ENCODE results near the gene P2RY10.
"Not testable (repeated sequence)": the region's sequence is repeated elsewhere in the genome, so short reads cannot be mapped to it uniquely, and the experiment has no call there.

The P2RY10 gene, protein sequence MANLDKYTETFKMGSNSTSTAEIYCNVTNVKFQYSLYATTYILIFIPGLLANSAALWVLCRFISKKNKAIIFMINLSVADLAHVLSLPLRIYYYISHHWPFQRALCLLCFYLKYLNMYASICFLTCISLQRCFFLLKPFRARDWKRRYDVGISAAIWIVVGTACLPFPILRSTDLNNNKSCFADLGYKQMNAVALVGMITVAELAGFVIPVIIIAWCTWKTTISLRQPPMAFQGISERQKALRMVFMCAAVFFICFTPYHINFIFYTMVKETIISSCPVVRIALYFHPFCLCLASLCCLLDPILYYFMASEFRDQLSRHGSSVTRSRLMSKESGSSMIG

DNA sequence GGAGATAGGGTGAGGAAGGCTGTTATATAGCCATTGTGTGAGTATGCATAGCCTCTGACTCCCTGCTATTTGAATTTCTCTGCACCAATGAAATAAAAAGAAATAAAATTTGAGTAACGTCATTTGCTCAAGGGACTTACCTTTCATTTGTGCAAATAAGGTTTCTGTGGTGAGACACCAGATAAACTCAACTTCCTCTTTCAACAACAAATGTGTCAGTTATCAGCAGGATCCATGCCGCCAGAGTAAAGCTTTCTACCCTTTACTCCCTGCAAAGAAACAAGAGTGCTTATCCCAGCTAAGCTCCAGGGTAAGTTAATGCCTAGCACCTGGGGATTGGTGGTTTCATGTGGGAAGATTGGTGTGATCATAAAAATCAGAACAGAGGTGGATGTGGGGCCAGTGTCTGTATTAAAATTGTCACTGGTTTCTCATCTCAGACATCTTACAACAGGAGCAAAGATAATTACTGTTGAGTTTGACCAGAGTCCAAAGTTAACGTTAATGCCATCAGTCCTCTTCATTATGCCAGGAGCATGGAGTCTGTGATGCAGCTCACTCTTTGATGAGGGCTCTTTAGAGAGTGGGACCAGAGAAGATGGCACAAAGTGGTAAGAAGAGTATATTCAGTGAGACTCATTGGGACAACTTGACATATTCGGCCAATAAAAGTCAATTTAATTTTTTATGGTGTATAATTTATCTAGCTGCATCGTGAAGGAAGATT is at the start of gene P2RY10:
Gene P2RY10, plus strand, starts transcription at position 206 of the 727 bp plus-strand sequence. CDS start 15,130 bp downstream, outside the sequence.
- no peak for DNase-seq

DNA sequence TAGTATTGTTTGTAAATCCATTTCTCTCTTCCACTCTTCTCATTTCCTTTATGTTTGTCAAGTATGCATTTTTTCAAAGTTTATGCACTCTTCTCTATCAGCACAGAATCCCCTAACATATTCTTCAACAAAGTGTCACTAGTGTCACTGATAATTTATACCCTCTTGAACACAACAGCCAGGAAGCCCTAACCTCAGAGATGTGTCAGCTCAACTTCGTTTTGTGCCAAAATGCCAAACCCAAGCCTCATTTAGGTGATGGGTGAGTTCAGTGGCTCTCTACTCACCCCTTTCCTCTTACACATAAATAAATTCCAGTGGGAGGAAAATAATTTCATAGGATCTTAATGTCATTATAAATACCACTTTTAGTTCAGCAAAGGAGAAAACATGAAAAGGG is 22.4 kb upstream of the P2RY10 start:
- no peak for DNase-seq

DNA sequence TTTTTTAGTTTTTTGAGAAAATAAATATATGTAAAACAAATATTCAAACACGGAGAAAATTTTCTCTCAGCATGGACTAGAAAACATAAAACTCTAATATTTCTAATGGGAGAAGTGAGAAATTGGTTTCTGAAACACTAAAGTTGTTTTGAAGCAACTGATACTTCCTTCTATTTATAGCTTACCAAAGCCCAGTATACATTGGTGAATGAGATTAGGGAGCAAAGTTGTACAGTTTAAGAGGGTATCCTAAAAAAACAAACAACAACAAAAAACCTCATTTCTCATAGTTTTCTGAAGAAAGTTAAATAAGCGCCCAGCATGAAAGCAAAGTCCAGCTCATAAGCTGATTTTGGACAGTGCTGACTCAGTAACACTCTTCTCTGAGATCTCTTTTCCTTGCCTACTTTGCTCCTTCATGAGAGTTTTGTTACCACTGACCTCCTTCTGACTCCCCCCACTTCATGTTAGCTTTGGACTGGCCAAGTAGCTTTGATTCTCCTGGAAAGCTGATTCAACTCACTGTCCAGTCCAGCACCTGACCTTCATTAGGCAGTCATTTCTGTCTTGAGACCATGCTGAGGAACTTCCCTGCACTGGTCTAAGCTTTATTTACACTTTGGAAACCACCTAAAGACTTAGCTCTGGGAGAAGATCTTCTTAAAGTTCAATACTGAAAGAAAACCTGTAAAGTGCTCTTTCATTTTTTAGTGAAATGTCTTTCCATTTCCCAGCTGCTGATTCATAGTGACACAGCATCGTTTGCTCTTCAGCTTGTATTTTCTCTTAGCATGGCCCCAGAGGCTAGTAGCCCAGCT is 21.8 kb upstream of the P2RY10 start:
- DNase-seq: no peak

DNA sequence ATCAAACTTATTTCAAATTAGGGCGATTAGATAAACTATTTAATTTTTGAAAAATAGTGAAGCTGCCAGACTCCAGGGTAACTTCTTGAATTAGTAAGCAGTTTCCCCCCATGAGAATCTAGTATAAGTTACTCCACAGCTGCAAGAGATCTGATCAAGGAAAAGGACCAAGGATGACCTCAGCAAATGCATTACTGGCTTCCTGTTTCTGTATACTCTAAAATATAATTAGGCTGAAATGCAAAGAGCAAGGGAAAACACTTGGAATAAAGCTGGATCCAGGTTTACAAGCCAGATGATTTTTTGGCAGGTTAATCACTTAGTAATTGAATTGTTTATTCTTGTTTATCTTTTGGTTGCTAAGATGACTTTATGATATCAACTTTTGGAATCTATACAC is 13.4 kb upstream of the P2RY10 start:
- no peak for DNase-seq

DNA sequence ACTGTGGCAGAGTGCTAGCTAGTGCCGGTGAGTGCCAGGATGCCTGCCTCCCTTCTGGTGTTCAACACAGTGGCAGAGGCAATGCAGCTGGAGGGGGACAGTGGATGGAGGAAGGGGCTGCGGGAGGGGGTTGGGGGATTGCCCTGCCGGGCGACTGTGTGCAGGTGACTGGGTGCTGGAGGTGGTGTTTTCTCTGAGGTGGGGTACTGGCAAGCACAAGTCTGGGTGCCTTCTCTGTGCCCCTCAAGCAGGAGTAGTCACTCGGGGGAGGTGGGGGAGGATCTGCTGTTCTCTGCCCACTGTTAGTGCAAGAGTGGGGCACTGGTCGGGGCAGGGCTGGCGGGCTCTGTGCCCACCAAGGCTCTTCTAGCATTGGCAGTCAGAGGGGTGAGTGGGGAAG is 10.3 kb upstream of the P2RY10 start:
- no peak for DNase-seq

DNA sequence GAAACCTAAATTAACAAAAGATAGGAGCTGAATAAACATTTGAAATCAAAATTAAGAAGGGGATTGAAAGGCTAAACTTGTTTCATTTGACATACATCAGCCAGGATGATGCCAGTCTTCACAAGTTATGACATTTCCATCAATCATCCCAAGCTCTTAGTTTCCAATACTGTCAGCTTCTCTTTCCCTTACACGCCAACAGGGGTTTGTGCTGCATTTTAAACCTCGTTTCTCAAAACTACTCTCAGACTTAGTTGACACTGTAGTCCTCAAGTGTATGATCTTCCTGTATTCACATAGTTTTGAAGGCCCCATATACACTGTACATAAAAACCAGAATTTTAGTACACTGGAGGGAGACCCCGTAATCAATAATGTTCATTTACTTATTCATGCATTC is 840 bp upstream of the P2RY10 start:
- DNase-seq: no peak

DNA sequence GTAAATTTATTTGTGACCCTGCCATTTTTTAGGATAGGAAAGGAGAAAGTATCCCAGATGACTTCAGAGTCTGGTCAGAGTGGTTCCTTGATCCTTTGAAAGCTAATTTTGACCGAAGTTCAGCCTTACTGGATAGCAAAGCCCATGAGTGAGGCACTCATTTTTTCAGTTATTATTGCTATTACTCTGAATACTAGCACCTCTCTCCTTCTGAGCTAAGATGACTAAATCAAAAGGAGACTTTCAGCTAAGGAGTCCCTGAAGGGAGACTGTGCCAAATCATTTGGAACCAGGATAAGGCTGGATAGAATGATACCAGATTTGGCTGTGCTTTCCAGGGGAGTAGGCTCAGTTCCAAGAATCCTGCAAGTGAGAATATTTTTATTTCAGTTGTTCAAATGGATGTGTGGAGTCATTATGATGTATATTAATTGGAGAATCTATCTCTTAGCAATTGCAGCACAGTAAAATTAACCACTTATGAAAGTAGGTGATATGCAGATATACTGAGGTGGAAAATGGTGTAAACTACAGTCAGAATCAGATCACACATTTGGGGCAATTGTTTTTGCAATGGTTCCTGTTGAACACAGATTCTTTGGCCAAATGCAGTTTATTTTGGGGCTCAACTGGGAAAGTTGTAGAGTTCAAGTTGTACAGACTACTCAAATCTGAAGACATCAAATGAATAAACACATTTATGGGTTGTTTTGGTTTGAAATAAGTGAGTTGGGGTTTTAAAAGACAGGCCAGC is 1.2 kb downstream of the P2RY10 start:
- no peak for DNase-seq

DNA sequence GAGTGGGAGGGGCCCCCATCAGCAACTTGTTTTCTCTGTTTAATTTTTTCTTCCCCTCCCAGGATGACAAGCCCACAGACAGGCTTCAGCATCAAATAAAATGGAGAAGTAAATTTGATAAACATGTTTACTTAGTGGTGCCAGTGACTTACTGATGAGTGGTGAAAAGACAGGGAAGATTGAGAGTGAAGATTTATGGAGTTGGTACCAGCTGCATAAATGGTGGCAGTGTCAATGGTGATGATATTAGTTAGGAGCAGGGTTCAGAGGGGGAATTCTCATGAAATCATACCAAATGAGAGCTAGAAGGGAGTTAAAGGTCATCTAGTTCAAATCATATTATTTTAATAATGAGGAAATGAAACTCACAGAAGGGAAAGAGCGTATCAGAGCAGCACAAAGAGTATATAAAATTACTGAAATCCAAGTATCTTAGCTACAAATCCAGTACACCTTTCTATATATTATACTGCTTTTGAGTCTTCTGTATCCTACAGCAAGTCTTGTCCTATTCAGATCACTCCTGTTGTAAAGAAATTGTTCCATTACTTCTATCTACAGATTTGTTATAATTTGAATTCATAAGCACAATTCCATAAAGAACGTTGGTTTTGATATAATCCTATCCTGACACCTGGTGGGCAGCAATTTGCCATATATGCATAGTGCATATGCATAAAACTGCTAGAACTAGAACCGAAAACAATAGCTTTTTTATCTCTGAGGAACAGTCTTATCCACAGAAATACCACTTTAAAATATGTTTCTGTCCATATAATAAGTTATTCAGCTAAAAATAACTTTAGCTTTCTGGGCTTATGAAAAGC is 5.0 kb downstream of the P2RY10 start:
- no peak for DNase-seq

DNA sequence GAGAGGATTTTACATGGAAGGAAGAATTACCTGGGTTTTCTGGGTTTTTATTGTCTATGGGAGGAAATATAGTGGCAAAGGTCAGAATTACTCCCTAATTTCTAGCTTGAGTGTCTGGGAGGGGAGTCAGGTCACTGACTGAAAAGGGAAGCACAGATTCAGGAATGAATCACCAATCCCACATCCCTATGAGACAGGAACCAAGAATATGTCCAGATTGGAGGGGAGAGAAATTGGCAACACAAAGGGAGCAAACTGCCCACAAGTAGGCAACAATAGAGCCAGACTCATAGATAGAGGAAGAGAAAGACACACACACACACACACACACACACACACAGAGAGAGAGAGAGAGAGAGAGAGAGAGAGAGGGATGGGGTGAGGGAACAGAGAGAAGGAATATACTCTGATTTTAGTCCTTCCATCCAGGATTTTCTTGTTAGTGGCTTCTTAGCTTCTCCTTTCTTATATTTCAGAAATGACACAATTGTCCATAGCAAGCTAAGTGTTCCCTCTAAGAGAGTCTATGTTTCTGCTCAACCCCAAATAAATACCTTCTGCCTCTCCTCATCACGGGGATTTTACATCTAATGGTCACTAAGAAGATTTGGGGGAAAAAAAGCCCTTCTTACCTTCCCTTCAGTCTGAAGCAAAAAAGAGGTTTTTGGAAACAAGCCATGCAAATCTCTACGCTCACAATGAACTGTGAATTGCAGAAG is 12.0 kb downstream of the P2RY10 start:
- no peak for DNase-seq

DNA sequence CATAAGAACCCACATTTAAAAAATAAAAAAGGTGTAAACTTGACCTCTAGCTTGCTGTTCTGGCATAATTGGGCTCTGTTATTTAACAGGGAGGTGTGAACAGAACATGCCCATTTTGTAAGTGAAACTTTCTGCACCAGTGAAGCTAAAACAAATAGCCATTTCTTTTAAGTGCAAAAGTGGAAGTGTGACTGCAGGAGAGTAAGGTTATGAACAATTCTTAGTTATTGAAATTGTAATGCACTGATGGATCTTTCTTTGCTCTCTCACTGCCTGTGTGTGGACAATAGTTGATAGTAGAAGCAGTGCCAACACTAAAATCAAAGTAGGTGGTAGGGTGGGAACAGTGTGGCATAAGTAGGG is 12.6 kb downstream of the P2RY10 start:
- no peak for DNase-seq

DNA sequence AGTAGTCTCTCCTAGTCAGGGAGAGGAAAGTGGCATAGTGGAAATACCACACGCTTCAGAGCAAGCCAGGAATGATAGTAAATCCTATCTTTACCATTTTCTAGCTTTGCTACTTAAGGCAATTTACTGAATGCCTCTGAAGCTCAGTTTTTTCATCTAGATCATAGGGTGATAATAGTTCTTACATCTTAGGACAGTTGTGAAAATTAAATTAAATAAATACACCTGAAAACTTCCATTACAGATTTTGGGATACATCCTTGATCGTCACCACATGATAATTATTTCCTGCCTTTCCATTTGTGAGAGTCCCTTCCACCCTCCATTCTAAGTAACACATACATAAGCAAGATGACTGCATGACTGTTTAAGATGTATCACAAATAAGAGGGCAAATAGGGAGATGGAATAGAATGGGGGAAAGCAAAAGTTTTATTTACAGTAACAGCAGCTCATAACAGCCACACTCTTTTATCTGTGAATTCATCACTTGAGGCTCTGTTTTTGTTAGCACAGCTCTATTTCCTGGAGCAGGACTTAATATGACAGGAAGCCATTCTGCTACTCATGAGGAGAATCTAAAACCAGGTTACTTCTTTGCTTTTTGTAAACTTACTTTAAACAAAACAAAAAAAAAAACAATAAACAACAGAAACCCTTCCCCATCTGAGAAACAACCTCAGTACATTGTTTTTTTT is 13.4 kb downstream of the P2RY10 start:
- no peak for DNase-seq

DNA sequence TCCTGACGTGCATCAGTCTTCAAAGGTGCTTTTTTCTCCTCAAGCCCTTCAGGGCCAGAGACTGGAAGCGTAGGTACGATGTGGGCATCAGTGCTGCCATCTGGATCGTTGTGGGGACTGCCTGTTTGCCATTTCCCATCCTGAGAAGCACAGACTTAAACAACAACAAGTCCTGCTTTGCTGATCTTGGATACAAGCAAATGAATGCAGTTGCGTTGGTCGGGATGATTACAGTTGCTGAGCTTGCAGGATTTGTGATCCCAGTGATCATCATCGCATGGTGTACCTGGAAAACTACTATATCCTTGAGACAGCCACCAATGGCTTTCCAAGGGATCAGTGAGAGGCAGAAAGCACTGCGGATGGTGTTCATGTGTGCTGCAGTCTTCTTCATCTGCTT is 15.7 kb downstream of the P2RY10 start:
- DNase-seq: no peak

DNA sequence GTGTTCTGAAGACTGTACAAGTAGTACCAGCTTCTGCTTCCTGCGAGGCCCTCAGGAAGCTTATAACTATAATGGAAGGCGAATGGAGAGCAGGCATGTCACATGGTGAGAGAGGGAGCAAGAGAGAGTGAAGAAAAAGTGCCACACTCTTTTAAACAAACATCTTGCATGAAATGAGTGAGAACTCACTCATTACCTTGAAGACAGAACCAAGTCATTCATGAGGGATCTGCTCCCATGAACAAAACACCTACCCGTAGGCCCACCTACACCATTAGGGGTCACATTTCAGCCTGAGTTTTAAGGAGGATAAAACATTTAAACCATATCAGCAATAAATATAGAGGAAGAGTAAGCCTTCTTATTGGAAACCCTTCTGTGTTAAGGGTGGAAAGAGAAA is 19.4 kb downstream of the P2RY10 start:
- DNase-seq: no peak

DNA sequence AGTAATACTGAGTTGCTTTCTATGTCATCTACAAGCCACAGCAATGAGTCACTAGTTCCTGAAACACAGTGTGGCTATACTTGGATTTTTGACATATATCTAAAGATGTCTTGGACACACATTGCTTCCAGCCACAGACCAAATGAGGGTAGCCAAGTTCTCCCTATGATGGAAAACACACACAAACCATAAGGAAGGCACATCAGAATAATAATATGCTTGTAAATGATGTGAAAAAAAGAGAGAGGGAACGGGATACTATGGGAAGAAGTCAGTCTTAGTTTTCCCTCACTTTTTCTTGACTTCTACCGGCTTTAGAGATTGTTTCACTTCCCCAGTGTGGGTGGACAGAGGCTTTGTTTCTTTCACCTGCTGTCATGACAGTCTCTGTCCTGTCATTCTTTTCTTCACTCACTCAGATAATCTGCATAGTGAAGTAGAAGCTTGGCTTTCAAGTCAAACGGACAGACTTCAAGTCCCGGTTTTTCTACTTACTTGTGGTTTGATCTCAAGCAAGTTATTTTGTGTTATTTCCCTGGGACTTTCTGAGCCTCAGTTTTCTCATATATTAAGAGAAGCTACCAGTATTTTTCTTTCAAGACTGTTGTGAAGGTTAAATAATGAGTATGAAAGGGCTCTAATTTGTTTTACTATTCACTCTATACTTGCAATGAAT is 34.7 kb downstream of the P2RY10 start:
- DNase-seq: no peak

DNA sequence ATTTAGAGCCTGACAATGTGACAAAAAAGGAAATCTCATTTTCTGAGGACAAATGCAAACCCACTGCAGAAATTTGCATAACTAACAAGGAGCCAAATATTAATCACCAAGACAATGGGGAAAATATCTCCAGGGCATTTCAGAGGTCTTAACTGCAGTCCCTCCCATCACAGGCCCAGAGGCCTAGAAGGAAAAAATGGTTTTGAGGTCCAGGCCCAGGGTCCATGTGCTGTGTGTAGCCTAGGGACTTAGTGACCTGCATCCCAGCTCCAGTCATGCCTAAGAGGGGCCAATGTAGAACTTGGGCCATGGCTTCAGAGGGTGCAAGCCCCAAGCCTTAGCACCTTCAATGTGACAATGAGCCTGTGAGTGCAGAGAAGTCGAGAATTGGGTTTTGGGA is 44.2 kb downstream of the P2RY10 start:
- no peak for DNase-seq

DNA sequence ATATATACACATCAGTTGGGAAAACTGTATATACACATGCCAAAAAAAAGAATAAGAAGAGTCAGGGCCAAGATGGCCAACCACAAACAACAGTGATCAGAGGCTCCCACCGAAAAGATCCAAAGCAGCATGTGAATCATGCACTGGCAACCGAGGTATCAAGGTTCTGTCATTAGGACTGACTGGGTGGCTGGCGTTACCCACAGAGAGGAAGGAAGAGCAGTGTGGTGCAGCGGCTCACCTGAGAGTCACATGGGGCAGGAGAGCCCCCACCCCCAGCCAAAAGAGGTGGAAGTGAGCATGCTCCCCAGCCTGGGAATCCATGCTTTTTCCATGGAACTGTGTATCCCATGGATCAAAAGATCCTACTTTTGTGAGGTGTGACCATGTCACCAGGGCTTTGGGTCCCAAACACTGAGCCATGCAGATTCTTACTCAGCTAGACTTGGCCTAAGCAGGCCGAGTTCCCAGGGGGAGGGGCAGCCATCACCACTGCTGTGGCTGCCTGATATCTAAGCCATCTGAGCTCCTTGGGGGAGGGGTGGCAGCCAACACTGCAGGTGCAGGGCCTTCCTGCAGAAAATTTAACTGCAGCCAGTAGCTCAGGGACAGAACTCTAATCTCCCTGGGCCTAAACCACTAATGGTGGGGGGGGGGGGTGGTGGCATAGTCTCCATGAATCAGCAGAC is 52.8 kb downstream of the P2RY10 start:
- peak; percentile 24 for DNase-seq

DNA sequence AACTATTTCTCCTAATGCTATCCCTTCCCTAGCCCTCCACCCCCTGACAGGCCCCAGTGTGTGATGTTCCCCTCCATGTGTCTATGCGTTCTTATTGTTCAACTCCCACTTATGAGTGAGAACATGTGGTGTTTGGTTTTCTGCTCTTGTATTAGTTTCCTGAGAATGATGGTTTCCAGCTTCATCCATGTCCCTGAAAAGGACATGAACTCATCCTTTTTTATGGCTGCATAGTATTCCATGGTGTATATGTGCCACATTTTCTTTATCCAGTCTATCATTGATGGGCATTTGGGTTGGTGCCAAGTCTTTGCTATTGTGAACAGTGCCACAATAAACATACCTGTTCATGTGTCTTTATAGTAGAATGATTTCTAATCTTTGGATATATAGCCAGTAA is 62.3 kb downstream of the P2RY10 start:
- not testable (repeated sequence) for DNase-seq
